CD4-positive, alpha-beta T cell treated with Interleukin-15 for 4 hours (primary cell): ENCODE results near the gene LRRC3C.

Experiments used
- DNase-seq: peaks from one replicate; pipeline ENCODE4 v3.0.0-alpha.2; 2020; ENCODE audit warnings: low spot score

LRRC3C gene

GRCh38 chr17:39979893-39980350, 52.4 kb downstream of the LRRC3C start:
- peak; percentile 2 for DNase-seq

- peak; percentile 100 for DNase-seq
These were observed 53.0 kb downstream of the LRRC3C start, which contains the start of gene PSMD3 for GRCh38 chr17:39980351-39981206. TSS of gene PSMD3 (plus strand) at chr17:39980807. CDS start at chr17:39980971, 164 bp downstream.

GRCh38 chr17:39981207-39981741, 53.7 kb downstream of the LRRC3C start:
- DNase-seq: no peak

GRCh38 chr17:39981766-39982375, 54.3 kb downstream of the LRRC3C start:
- DNase-seq: no peak

GRCh38 chr17:39988206-39988810, 60.8 kb downstream of the LRRC3C start:
- DNase-seq: no peak

GRCh38 chr17:39994448-39994847, 66.9 kb downstream of the LRRC3C start:
- DNase-seq: no peak
